Measurements from ENCODE around the gene MRPL28.
"Not testable (repeated sequence)": the region's sequence is repeated elsewhere in the genome, so short reads cannot be mapped to it uniquely, and the experiment has no call there.

The MRPL28 gene

GRCh38 chr16:370443-370842 lies at the start of gene MRPL28:
TSS of gene MRPL28 (minus strand) at chr16:370538. CDS start at chr16:370218, 320 bp downstream.
- DNase-seq (ENCODE audit: low read depth) = peak; percentile 85
- TF ChIP-seq, protein P1, sequence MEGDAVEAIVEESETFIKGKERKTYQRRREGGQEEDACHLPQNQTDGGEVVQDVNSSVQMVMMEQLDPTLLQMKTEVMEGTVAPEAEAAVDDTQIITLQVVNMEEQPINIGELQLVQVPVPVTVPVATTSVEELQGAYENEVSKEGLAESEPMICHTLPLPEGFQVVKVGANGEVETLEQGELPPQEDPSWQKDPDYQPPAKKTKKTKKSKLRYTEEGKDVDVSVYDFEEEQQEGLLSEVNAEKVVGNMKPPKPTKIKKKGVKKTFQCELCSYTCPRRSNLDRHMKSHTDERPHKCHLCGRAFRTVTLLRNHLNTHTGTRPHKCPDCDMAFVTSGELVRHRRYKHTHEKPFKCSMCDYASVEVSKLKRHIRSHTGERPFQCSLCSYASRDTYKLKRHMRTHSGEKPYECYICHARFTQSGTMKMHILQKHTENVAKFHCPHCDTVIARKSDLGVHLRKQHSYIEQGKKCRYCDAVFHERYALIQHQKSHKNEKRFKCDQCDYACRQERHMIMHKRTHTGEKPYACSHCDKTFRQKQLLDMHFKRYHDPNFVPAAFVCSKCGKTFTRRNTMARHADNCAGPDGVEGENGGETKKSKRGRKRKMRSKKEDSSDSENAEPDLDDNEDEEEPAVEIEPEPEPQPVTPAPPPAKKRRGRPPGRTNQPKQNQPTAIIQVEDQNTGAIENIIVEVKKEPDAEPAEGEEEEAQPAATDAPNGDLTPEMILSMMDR (IDR thresholded peaks at IDR 0.05; ENCODE audit: low read depth, low read length, missing control alignments) = no peak
- peak within 1 kb of the TSS; percentile 55 for H3K4me3 ChIP-seq (ENCODE audit: low read depth, low read length)

- DNase-seq (ENCODE audit: low read depth); H3K4me3 ChIP-seq (ENCODE audit: low read depth, low read length): not testable (repeated sequence)
These were observed 44.8 kb upstream of the MRPL28 start for GRCh38 chr16:415170-415498.

DNA sequence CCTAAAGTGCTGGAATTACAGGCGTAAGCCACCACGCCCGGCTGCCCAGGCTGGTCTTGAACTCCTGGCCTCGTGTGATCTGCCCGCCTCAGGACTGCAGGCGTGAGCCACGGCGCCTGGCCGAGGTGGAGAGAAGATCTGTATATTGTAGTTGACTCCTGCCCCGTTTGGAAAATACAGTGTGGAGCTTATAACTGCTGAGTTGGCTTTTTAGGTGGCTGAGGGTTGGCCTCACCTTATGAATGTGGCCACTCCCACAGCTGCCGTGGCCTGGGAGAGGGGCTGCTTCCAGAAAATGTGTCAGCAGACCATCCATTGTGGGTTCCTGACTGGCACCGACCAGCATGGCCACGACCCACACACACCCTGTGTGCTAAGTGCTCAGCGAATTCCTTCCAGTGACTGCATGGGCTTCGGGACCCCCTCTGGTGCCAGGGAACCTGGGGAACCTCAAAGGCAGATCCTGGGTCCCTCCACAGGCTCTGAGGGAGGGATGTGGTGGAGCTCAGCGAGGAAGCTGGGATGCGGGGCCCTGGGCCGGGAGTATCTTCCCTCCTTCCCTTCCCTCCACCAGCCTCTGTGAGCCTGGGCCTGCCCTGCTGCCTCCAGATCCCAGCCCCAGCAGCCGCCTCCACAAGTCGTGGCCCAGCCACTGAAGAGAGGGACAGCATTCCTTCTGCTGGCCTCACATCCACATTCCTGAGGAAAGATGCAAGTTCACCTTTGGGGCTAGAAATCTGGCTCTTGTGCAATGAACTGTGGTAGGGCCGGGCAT lies 44.2 kb upstream of the MRPL28 start:
- no peak for DNase-seq (ENCODE audit: low read depth)
- TF ChIP-seq, protein P1 (IDR thresholded peaks at IDR 0.05; ENCODE audit: low read depth, low read length, missing control alignments) = no peak
- no peak overlapping the region for H3K4me3 ChIP-seq (ENCODE audit: low read depth, low read length)

- DNase-seq (ENCODE audit: low read depth) = no peak
- TF ChIP-seq, protein P1 (IDR thresholded peaks at IDR 0.05; ENCODE audit: low read depth, low read length, missing control alignments) = no peak
- no peak overlapping the region for H3K4me3 ChIP-seq (ENCODE audit: low read depth, low read length)
These were observed 41.4 kb upstream of the MRPL28 start for GRCh38 chr16:411576-412265.

GRCh38 chr16:410516-411178 lies 40.3 kb upstream of the MRPL28 start:
- no peak for DNase-seq (ENCODE audit: low read depth)
- H3K4me3 ChIP-seq (ENCODE audit: low read depth, low read length) = no peak overlapping the region
- TF ChIP-seq, protein P1 (IDR thresholded peaks at IDR 0.05; ENCODE audit: low read depth, low read length, missing control alignments) = no peak

GRCh38 chr16:407253-407652 lies 36.9 kb upstream of the MRPL28 start:
- no peak for DNase-seq (ENCODE audit: low read depth)
- TF ChIP-seq, protein P1 (IDR thresholded peaks at IDR 0.05; ENCODE audit: low read depth, low read length, missing control alignments) = no peak
- no peak overlapping the region for H3K4me3 ChIP-seq (ENCODE audit: low read depth, low read length)

All from GM12864 (cell line).